Activated CD8-positive, alpha-beta memory T cell treated with anti-CD3 and anti-CD28 coated beads for 36 hours (primary cell): ENCODE results near the gene ADAMTS2. TPM values are rescaled to one million over a fixed set of nuclear protein-coding genes. Genes with fewer than 3 reads are reported as not detected.

Source experiments
- CTCF ChIA-PET: fragments of 350-600 bp; sonication (Branson Sonifier 250); formaldehyde crosslinking; loops from one replicate; lab custom pipeline; 2021; ENCODE audit warnings: antibody characterized with exemption; lab: Charles Lee
- POLR2A ChIA-PET: fragments of 350-600 bp; sonication (Branson Sonifier 250); formaldehyde crosslinking; loops from one replicate; lab custom pipeline; 2021; ENCODE audit warnings: antibody characterized with exemption; lab: Charles Lee
- total RNA-seq, 2 experiments: library from RNA; stranded (reverse); gene quantifications; one replicate each; pipeline ENCODE4 v1.2.3, GENCODE V29; 2021

Gene ADAMTS2
- total RNA-seq, 2 experiments from 2014 or later, result not detected

DNA sequence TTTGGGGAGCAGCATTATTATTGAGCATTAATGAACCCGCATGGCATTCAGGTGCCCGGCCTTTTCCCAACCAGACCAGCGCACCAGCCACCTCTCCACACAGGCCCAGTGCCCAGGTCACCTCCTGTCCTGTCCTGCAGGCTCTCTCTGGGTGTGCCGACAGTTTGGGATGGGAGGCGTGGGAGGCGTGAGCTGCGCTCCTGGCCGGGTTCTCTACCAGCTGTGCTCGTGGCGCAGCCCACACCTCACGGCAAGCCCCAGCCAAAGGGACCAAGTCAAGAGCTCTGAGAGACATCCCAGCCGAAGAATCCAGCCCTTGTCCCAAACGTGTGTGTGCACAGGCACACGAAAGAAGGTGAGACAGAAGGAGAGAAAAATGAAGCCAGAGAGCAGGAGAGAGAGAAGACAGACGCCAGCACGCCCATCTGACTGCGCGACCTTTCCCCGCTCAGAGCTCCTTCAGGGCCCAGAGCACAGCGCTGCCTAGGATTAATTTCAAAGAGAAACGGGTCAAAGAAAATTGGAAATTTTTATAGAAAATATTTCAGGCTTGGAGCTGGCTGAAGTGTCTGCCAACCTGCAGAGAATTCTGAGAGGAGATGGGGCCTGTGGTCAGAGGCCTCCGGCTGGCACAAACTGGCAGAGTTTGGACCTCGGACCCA lies 81.7 kb downstream of the ADAMTS2 start:
- POLR2A ChIA-PET, result no interaction called here
- CTCF ChIA-PET, result no interaction called here

DNA sequence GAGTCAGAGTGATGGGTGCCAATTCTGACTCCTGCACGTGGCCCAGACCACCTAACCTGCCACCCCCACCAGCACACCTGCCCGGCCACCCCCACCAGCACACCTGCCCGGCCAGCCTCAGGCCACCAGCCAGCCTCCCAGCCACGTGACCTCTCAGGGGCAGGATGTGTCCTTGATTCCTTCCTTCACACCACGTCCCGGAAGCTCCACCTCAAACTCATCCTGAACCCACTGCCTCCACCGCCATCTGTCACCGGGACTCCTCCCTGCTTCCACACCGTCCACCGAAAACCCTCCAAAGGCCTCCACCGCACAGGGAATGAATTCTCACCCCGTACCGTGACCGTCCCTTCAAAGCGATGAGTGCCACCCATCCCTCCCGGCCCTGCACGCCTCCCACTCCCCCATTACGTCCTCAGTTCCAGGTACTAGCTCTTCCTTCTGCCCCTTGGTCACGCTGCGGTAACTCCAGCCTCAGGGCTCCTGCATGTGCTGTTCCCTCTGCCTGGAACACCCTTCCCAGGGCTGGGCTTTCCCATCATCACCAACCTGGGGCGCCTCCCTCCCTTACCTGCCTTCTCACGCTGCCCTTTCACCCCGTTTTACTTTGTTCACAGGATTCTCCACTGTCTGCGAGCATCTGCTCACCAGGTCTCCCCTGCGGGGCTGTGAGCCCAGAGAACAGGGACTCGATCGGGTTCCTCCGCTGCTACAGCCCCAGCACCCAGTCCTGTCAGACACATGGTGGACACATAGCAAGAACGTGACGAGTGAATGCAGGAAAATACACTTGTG lies 82.9 kb downstream of the ADAMTS2 start:
- ChIA-PET CTCF (no interaction called here), POLR2A (no interaction called here)

DNA sequence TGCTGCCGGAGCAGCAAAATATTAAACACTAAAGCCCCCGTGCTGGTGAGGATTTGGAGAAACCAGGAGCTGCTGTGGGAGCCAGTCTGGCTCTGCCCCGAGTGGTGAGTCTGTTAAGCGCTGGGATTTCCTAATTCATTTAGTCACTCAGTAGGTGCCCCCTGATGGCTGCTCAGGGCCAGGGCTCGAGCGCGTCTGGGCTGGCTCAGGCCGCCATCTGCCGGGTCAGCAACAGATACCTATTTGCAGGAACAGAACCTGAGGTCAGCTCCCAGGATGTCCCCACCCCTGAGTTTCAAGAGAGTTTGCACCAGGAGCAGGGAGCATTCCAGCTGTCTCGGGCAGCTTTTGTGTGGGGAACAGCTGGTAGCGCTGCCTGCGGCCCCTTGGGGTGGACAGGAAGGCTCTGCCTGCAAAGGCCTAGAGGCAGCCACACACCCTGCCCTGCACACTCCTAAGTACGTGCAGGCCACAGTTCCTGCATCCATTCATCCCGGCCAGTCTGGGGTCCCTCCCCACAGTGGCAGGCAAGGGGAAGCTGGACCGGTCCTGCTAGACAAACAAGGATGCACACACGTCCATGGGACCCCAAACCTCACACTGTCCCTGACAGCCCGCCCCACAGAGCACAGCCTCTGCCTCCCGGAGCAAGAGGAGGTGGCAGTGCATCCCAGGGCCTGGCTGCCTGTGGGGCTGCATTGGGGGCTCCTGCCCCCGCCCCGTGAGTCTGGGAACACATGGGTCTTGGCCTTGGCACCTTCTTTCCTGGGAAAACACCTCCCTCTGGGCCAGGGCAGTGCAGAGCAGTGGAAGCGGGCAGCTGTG lies 83.7 kb downstream of the ADAMTS2 start:
- ChIA-PET POLR2A (no interaction called here), CTCF (no interaction called here)

DNA sequence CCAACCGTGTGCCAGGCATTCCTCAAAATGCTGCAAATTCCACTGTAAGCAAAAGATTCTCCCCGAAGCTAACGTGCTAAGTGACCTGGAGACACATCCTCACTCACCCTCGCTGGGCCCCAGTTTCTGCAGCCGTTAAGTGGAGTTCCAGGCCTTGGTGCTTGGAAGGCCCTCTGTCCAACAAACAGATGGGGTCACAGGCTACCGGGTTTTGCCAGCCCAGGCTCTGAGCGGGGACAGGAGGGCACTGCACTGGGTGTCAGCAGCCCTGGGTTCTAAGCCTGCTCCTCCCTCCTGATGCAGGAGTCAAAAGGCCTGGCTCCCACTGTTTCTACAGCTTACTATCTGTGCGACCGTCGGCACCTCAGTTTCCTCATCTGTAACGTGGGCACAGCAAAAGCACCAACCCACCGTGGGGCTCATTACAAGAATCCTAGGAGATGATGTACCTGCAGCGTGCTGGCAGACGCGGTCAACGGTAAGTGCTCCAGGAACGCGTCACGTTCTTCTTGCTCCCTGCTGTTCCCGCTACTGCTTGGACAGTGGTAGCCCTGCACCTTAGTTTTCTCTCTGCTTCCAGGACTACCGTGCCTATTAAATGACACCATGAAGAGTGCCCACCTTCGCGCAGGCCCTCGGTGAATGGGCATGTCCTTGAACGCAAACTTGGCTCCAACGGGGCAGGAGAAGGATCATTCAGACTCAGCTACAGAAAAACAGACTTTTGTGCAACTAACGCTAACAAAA lies 84.8 kb downstream of the ADAMTS2 start:
- POLR2A ChIA-PET, result no interaction called here
- CTCF ChIA-PET, result no interaction called here

DNA sequence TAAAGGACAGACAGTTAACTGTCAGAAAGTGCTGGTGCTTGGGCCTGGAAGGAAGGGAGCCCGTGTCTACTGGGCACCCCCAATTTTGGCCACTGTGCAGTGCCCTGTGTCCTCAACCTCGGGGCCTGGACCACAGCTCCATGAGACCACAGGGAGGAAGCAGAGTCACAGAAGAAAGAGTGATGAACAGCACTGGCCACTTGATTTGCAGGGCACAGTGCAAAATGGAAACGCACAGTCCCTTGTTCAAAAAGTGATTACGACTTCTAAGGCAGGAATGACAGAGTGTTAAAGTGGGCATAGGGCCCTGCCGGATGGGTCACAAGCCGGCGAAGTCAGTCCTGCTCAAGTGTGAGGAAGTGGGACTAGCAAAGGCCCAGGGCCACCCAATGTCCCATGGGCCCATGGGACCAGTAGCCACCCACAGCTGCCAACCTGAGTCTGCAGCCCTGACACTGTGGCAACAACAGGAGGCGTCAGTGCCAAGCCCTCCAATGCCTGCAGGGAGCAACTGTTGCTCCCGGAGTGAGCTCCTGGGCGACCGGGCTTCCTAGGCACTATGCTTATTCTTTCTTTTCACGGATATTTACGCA lies 85.4 kb downstream of the ADAMTS2 start:
- CTCF ChIA-PET, result no interaction called here
- POLR2A ChIA-PET, result no interaction called here

DNA sequence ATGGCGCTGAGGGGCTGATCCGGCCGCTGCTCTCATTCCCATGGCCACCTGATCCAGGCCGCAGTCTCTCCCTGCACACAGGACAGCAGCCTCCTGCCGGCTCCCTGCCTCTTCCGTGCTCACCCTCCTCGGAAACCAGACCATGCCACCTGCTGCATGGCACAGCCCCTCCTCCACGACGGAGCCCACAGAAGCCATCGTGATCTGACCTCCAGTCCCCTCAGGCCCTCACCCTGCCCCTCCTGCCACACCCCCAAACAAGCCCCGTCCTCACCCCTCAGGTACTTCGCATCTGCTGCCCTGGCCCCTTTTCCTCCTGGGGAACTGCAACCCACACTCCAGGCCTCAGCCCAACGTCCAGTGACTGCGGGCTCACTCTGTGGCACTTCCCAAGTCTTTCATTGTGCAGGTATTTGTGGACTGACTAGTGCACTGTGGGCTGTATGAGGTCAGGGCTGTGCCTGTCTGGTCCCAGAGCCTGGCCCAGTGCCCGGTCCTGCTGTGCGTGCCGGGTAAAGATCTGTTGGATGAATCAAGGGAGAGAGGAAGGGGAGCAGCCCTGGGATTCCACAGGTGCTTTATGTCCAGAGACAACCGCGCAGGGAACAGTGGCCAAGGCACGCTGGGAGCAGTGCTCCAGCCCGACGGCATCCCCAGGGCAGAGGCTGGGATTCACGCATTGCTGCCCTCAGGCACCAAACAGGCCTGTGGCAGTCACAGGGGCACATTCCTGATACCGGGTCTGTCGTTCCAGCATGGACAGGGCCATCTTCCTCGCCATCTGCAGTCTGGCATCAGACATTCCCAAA lies 86.1 kb downstream of the ADAMTS2 start:
- ChIA-PET POLR2A (no interaction called here), CTCF (no interaction called here)

DNA sequence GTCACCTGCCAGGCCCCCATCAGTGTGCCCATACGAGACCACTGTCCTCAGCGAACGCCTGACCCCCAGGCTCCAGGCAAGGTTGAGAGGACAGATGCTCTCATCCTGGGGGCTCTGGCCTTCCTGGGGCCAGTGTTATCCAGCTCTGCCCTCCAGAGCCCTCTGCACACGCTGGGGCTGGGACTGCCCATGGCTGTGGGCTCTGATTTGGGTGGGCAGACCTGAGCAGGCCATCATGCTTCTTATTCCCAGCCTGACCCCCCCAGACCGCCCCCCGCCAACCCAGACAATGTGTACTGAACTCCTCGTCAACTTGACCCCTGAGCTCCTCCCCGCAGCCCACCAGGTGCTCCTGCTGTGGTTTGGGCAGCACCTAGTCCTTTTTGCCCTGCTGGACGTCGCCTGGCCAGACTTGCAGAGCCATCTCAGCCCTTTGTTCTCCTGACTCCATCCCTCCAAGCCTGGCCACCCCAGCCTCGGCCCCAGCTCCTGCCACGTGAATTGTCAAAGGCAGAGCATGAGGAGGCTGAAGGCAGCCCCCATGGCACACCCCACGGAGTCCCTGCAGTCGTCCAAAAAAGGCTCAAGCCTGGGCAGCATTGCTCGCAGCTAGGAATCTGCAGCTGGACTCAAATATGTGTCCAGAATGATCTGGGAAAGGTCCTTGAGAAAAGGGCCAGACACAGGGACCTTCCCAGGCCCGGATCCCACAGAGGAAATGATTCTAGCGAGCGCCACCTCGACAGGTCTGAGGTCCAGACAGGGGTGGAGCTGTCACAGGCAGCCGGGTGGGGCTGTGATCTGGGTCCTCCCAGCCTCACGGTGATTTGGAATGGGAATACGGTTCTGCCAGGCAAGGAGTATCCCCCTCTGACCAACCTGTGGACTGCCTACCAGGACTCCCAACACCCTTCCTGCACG lies 87.0 kb downstream of the ADAMTS2 start:
- POLR2A ChIA-PET, result no interaction called here
- CTCF ChIA-PET, result no interaction called here

DNA sequence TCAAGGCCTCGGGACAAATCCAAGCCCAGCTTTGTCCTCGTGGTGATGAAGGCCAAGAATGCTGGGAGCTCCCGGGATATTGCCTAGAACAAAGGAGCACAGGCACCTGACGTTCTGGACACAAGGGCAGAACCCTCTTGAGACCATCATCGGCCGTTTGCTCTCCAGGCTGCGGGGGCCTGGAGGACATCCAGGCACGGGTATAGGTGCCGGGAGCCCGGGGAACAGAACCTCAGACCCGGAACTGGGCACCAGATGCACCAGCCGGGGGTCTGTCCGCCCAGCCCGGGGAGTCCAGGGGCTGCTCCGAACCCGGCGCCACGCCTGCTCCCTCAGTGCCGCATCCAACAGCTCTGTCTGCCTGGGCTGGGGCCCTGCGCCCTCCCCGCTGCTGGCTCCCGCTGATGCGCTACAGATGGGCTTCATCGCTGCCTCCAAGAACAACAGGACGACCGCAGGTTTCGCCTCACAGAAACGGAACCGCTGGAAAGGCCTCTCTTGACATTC lies 88.0 kb downstream of the ADAMTS2 start:
- POLR2A ChIA-PET, result no interaction called here
- CTCF ChIA-PET, result no interaction called here

DNA sequence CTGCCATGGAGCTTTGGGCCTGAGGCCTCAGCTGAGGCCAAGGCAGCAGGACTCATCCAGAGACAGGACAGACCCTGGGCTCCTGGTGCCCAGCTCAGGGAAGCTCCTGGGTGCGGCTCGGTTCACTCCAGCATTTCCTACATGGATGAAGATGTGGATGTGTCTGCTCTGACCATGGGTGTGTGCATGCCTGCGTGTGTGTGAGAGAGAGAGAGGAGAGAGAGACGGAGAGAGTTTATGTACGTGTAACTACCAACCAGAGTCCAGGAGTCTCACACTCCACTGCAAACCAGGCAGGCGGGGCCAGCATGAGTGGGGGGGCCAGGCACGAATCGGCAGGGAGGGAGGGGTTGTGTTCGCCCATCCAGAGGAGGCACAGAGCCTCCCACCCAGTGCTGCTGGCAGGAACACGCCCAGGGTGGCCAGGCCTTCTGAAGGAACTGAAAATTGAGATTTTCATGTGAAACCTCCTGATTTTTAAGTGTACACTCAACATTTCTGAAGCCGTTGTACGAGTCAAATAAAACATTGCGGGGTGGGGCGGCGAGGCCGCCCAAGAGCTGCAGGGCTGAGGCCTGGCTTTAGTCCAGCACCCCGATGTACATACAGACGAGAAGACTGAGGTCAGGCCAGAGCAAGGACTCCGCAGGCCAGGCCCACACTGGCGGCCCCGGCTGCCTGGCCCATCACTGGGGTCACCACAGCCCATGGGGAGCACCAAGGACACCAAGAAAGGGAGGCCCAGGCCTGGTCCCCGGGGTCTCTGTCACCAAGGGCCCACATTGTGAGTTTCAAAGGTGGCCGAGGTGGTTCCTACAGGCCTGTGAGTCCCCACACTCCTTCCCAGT lies 88.7 kb downstream of the ADAMTS2 start:
- ChIA-PET CTCF (interaction anchor here (0.6 kb wide), 1 partner anchor 188 kb away, joined by 3 read pairs; no protein-coding TSS in a partner anchor), POLR2A (no interaction called here)

DNA sequence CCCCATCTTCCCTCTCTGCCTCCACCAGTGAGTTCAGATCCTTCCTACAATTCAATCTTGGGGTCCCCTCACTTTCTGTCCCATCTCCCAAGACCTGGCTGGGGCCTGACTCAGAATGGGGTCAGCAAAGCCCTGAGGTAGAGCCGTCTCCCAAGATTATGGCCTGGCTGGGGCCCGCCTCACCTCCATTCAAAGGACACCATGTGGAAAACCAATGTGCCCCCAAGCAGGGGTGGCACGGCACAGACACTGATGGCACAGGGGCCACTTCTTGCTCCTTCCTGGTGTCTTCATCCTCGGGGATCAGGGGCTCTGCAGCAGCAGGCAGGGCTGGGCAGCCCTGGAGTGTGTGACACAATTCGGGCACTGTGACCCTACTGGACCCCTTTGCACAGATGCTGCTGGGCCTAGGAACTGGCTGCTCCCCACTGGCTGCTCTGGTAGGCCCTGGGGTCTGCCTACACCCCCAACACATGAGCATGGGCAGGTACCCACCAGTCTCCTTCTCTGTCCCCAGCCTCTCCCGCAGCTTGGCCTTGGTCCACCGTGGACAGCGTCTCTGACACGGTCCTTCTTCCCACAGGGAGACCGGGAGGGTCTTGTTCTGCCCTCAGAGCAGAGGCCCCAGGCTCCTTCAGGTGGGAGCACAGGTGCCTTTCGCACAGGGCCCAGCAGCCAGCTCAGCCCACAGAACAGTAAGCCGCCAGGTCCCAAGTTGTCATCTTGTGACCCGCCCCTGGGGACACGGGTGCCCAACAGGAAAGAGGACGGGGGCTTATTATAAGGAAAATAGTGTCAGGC lies 89.5 kb downstream of the ADAMTS2 start:
- ChIA-PET CTCF (no interaction called here), POLR2A (no interaction called here)

DNA sequence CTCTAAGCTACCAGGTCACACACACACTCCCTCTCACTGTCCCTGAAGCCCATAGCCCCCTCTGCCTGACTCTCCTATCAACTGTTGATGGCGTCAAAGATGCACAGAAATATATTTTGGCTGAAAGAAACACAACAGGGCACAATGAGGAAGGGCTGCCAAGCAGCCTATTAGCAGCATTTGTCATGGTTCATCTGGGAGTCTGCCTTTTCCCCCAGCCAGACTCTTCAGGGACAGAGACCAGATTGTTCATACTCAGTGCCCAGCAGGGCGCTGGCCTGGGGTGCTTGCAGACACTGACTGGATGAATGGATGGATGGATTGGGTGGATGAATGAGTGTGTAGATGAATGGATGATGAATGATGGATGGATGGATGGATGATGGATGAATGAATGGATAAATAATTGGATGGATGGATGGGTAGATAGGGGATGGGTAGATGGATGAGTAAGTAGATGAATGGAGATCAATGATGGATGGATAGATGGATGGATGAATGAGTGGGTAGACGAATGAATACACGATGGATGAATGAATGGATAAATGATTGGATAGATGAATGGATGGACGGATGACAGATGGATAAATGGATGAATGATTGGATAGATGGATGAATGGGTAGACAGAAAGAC lies 90.5 kb downstream of the ADAMTS2 start:
- ChIA-PET CTCF (no interaction called here), POLR2A (no interaction called here)

DNA sequence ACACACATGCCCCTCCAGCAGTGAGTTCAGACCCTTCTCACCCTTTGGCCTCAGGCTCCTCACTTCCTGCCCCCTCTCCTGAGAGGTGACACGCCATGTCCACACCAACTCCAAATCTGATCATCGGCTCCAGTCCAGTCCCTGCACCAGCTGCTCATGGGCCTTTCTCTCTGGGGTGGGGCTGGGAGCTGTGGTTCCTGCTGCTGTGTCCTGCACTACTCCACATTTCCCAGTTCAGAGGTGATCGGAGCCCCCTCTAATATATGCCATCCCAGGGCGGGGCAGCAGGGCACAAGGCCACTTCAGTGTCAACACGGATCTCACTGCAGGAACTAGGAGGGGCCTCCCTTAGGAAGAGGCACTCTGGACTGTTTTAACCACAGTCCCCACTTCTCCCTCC lies 91.5 kb downstream of the ADAMTS2 start:
- ChIA-PET CTCF (no interaction called here), POLR2A (no interaction called here)

DNA sequence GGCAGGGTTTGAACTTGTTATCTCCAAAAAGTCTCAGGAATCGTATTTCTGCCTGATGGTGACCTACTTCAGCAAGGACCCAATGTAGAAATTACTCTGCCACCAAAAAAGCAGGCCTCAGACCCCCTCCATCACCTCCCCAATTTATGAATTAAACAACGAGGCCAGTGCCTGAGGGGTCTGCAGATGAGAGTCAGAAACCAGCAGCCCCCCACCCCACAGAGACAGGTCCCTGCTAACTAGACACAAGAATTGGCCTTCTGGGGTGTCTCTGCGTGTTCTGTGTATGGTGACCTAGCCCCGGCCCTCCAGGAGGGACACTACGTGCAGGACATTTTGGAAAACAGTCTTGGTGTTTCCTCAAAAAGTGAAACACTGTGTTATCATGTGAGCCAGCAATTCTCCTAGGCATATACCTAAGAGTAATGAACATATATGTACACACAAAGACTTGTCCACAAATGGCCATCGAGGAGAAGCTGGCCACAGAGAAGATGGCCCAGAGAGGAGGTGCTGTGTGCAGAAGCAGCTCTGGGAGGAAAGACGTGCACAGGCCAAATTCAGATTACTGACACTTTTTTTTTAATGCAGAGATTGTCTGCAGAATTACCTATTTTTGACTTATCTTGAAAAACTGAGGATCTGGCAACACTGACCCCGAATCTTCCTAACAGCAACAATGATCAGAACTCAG lies 93.8 kb downstream of the ADAMTS2 start:
- POLR2A ChIA-PET, result no interaction called here

DNA sequence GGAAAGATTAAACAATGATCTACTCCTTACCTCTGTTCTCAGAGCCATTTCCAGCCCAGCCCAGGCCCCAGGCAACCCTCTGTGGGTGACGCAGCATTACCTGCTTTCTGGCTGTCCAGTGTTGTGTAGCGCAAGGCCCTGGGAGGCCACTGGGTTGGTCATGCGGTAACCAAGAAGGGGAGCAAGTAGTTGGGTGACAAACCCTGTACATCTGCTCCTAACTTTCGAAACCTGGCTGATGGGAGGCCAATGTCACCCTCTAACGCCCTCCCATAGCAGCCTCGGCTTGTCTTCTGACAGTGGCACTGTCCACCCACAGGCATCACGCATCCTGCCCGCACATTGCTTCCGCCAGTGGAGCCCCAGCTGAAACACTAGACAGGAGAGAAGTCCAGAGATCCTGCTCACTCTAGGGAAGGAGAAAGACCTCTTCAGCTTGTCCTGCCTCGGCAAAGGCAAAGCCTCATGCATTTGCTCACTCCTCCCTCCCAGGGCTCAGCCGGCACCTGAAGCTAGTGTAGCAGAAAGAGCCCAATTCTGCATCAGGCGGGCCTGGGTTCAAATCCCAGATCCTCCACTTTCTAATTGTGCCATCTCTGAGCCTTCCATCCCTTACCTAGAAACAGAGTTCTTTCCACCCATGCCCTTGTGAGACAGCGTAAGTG lies 94.6 kb downstream of the ADAMTS2 start:
- ChIA-PET POLR2A (no interaction called here), CTCF (no interaction called here)

More for the DNA sequence above, 93.8 kb downstream of the ADAMTS2 start:
- CTCF ChIA-PET, result interaction anchor here (0.7 kb wide), 1 partner anchor 141 kb away, joined by 6 read pairs; no protein-coding TSS in a partner anchor
